K562 (cell line): Measurements from ENCODE around the gene GGA2. TPM values are rescaled to one million over a fixed set of nuclear protein-coding genes. Genes with fewer than 3 reads are reported as not detected.
A peak's percentile ranks its signal among the peaks of the same experiment; 100 is the strongest.

Experiments used
- ATAC-seq: fragments of 200-7000 bp; cut with Tn5 transposase; 3 replicates; pipeline ENCODE4 v1.9.1; 2020; ENCODE audit warnings: moderate library complexity
- BruUV-seq: library from RNA; stranded (reverse); fragments of 400-500 nt; replicated peaks from 2 replicates; lab custom pipeline; 2021; lab: Mats Ljungman, UMichigan
- CTCF ChIA-PET: fragments of 300-600 bp; formaldehyde crosslinking; extraction: SDS; loops from one replicate; lab custom pipeline; 2021; ENCODE audit warnings: low intra/inter-chr PET ratio; lab: Yijun Ruan, JAX
- POLR2A ChIA-PET: fragments of 300-600, 350-650 bp; sonication (Branson Sonifier 250); formaldehyde crosslinking; extraction: SDS; loops from one replicate; lab custom pipeline; 2021; ENCODE audit warnings: antibody characterized with exemption, inconsistent platforms; lab: Yijun Ruan, JAX
- DNase-seq, 4 experiments: peaks; one replicate each; pipeline versions ENCODE4 v3.0.0 to v3.0.0-alpha.2; 2011 to 2018; ENCODE audit warnings: low spot score in 3 of 4, mixed read lengths in 3 of 4; ENCODE audit errors: extremely low read depth in 1 of 4
- FAIRE-seq: peaks from 2 replicates; lab custom pipeline; 2011; peaks lifted over from hg19 to GRCh38; lab: Jason Lieb, UNC
- H2AFZ ChIP-seq: 2 replicates; pipeline ENCODE4 v1.6.0; 2011; ENCODE audit warnings: low read depth, low read length, control low read depth, inconsistent platforms
- H3K27ac ChIP-seq: fragments of 200-600 bp; 3 replicates; pipeline ENCODE4 v1.8.0; 2011; ENCODE audit warnings: low read depth, mild to moderate bottlenecking, control low read depth, inconsistent platforms, low read length, moderate library complexity, mixed read lengths; ENCODE audit errors: extremely low read depth
- H3K27me3 ChIP-seq, 2 experiments: fragments of 300-600 bp in 1 of 2; 2 replicates in 1 of 2; 3 replicates in 1 of 2; pipeline versions ENCODE4 v1.6.0 to v1.8.0; 2011; ENCODE audit warnings: inconsistent platforms in 2 of 2, low read length in 2 of 2, mild to moderate bottlenecking in 1 of 2, mixed read lengths in 1 of 2, moderate library complexity in 1 of 2; ENCODE audit not compliant: control insufficient read depth in 2 of 2, insufficient read depth in 2 of 2
- H3K36me3 ChIP-seq: fragments of 300-600 bp; 3 replicates; pipeline ENCODE4 v1.8.0; 2011; ENCODE audit warnings: mild to moderate bottlenecking, low read length, inconsistent platforms; ENCODE audit not compliant: control insufficient read depth, insufficient read depth
- H3K4me1 ChIP-seq, 2 experiments: fragments of 200-600 bp in 1 of 2; replicated peaks in 1 of 2; 2 replicates in 1 of 2; 3 replicates in 1 of 2; pipeline versions ENCODE4 v1.5.1 to v1.8.0; 2011; ENCODE audit warnings: inconsistent platforms in 2 of 2, low read length in 2 of 2, mild to moderate bottlenecking in 1 of 2, mixed read lengths in 1 of 2, moderate library complexity in 1 of 2; ENCODE audit not compliant: control insufficient read depth in 2 of 2, insufficient read depth in 2 of 2
- H3K4me2 ChIP-seq: 2 replicates; pipeline ENCODE4 v1.6.1; 2011; ENCODE audit warnings: low read length, control low read depth, inconsistent platforms, mixed read lengths; ENCODE audit not compliant: insufficient read depth
- H3K4me3 ChIP-seq: fragments of 200-600 bp; sonication (generic), shearing (Covaris generic); 2 replicates; pipeline ENCODE4 v1.5.1; 2016; ENCODE audit warnings: control low read depth, inconsistent platforms
- H3K79me2 ChIP-seq: fragments of 200-600 bp; 3 replicates; pipeline ENCODE4 v1.8.0; 2011; ENCODE audit warnings: low read length, inconsistent platforms; ENCODE audit not compliant: control insufficient read depth, insufficient read depth
- H3K9ac ChIP-seq, 2 experiments: 2 replicates each; pipeline versions ENCODE4 v1.6.0 to v1.6.1; 2011; ENCODE audit warnings: low read depth in 2 of 2, low read length in 2 of 2, control low read depth in 1 of 2, inconsistent platforms in 1 of 2, mild to moderate bottlenecking in 1 of 2, mixed read lengths in 1 of 2; ENCODE audit not compliant: insufficient read depth in 1 of 2
- H3K9me1 ChIP-seq: one replicate; pipeline ENCODE4 v1.6.0; 2011; ENCODE audit warnings: inconsistent platforms, mild to moderate bottlenecking, low read length, moderate library complexity; ENCODE audit not compliant: control insufficient read depth, insufficient read depth
- H3K9me3 ChIP-seq: replicated peaks from 2 replicates; pipeline ENCODE4 v1.5.1; 2011; ENCODE audit warnings: low read depth, low read length, inconsistent platforms; ENCODE audit not compliant: control insufficient read depth, insufficient read depth
- H4K20me1 ChIP-seq: replicated peaks from 2 replicates; pipeline ENCODE4 v1.6.1; 2011; ENCODE audit warnings: low read length, inconsistent platforms, mixed read lengths; ENCODE audit not compliant: control insufficient read depth, insufficient read depth
- CBX2 ChIP-seq: fragments of 200-600 bp; sonication (generic); IDR thresholded peaks from one replicate; pipeline ENCODE4 v1.6.1; 2012; ENCODE audit warnings: mild to moderate bottlenecking, low read length, inconsistent platforms; ENCODE audit not compliant: insufficient read depth, poor library complexity, severe bottlenecking
- DMBX1 ChIP-seq: fragments of 250-450 bp; sonication (Bioruptor Pico); IDR thresholded peaks from 2 replicates; pipeline ENCODE4 v1.8.0; 2022; ENCODE audit warnings: inconsistent platforms, mild to moderate bottlenecking, moderate library complexity, borderline replicate concordance
- E2F3 ChIP-seq: fragments of 250-450 bp; sonication (Bioruptor Pico); IDR thresholded peaks from 2 replicates; pipeline ENCODE4 v1.4.0; 2020; ENCODE audit warnings: mild to moderate bottlenecking
- EP300 ChIP-seq: IDR thresholded peaks from 2 replicates; pipeline ENCODE4 v1.6.1; 2012; ENCODE audit warnings: low read length, improper control_type of control experiment
- IFI16 ChIP-seq: fragments of 250-450 bp; sonication (Bioruptor Pico); IDR thresholded peaks from 2 replicates; pipeline ENCODE4 v2.1.2; 2022; ENCODE audit warnings: mild to moderate bottlenecking, inconsistent platforms
- LEF1 ChIP-seq: fragments of 450-650 bp; IDR thresholded peaks from 2 replicates; pipeline ENCODE4 v1.6.1; 2016; ENCODE audit warnings: mild to moderate bottlenecking
- MYNN ChIP-seq, 2 experiments: sonication (generic); formaldehyde crosslinking in 1 of 2; IDR thresholded peaks; 2 replicates each; pipeline versions ENCODE4 v1.5.0 to v1.6.1; 2016 to 2020; ENCODE audit warnings: antibody characterized with exemption in 1 of 2, missing genetic modification reagents in 1 of 2
- NRF1 ChIP-seq, 2 experiments: fragments of 450-650 bp; IDR thresholded peaks in 1 of 2; conservative IDR thresholded peaks in 1 of 2; 2 replicates each; pipeline ENCODE4 v1.6.1; 2014; ENCODE audit warnings: mild to moderate bottlenecking in 2 of 2
- THAP7 ChIP-seq: fragments of 250-450 bp; sonication (Bioruptor Pico); IDR thresholded peaks from 2 replicates; pipeline ENCODE4 v1.5.0; 2021
- ZNF146 ChIP-seq: IDR thresholded peaks from one replicate; pipeline ENCODE4 v1.6.1; 2018; ENCODE audit warnings: missing compliant biosample characterization; ENCODE audit not compliant: unreplicated experiment
- ZNF311 ChIP-seq: fragments of 250-450 bp; sonication (Bioruptor Pico); IDR thresholded peaks from 2 replicates; pipeline ENCODE4 v1.4.0; 2020; ENCODE audit warnings: mild to moderate bottlenecking, moderate library complexity
- ZNF551 ChIP-seq: fragments of 250-450 bp; sonication (Bioruptor Pico); IDR thresholded peaks from 2 replicates; pipeline ENCODE4 v1.5.0; 2021; ENCODE audit warnings: mild to moderate bottlenecking, moderate library complexity
- ZSCAN32 ChIP-seq: fragments of 450-650 bp; formaldehyde crosslinking; IDR thresholded peaks from 2 replicates; pipeline ENCODE4 v1.4.0; 2020; ENCODE audit warnings: mild to moderate bottlenecking, moderate library complexity
- WGBS: fragments of 100-300 bp; shearing (Covaris generic); methylation state at CpG from one replicate; pipeline ENCODE4 v1.1.6; 2016; ENCODE audit warnings: low coverage, mixed read lengths; ENCODE audit not compliant: insufficient coverage; ENCODE audit errors: missing lambda C conversion rate; 5-methylcytosine and 5-hydroxymethylcytosine counted together
- in situ Hi-C: fragments of 300-500 bp; cut with MboI; formaldehyde crosslinking; loops from 4 replicates; pipeline ENCODE4 v1.15.0; 2018; ENCODE audit warnings: inconsistent platforms, mixed read lengths
- intact Hi-C: fragments of 100-400 bp; cut with micrococcal nuclease; formaldehyde crosslinking; loops from 2 replicates; pipeline ENCODE4 v1.14.2; 2022
- polyA plus RNA-seq, 8 experiments: library from polyadenylated mRNA; depleted of rRNA in 4 of 8; stranded (reverse) in 5 of 8; unstranded in 3 of 8; fragments of >200 nt; fragmentation: Nextera tagmentation in 2 of 8; fragmentation: Illumina TruSeq in 1 of 8; extraction: Ambion mirVana in 2 of 8; extraction: Trizol in 1 of 8; gene quantifications; 2 replicates each; pipeline versions ENCODE4 v1.2.1 to v1.2.3, GENCODE V29; 2011 to 2014; ENCODE audit warnings: inconsistent platforms in 1 of 8, missing spikeins in 1 of 8
- total RNA-seq, 7 experiments: library from RNA; depleted of rRNA in 6 of 7; stranded (reverse); fragments of >200 nt in 6 of 7; fragmentation: Illumina TruSeq in 2 of 7; extraction: Trizol in 2 of 7; gene quantifications; 2 replicates each; pipeline versions ENCODE4 v1.2.1 to v1.2.3, GENCODE V29; 2011 to 2021; ENCODE audit warnings: low replicate concordance in 1 of 7
- TF ChIP-seq, protein P1 (sequence below): fragments of 450-650 bp; formaldehyde crosslinking; IDR thresholded peaks from 2 replicates; pipeline ENCODE4 v1.4.0; 2020; ENCODE audit warnings: mild to moderate bottlenecking, moderate library complexity
- TF ChIP-seq, protein P2 (sequence below), 3 experiments: fragments of 200-800 bp in 1 of 3; fragments of 250-450 bp in 1 of 3; fragments of 450-650 bp in 1 of 3; sonication (Bioruptor Pico) in 1 of 3; sonication (Bioruptor generic) in 1 of 3; formaldehyde crosslinking in 1 of 3; IDR thresholded peaks; 2 replicates each; pipeline versions ENCODE4 v1.6.1 to v1.8.0; 2016 to 2022; ENCODE audit warnings: mild to moderate bottlenecking in 2 of 3, missing genetic modification characterization in 2 of 3, missing compliant biosample characterization in 1 of 3, moderate library complexity in 1 of 3

GGA2 gene
- total and polyA plus RNA-seq, 9 of the 15 experiments (the other 6 are each of a cell fraction or from before 2014, with no cell fraction given): 11.9 to 133 (median 66.3) TPM

- FAIRE-seq: no peak
- ChIA-PET POLR2A (interaction anchor here (0.6 to 2.2 kb wide), 20 partner anchors 10 to 947 kb away, joined by 3 to 19 read pairs (median 3); partner anchors contain the start of genes COG7 and NDUFAB1), CTCF (interaction anchor here (1.6 to 1.7 kb wide), 2 partner anchors 38 to 376 kb away, joined by 4 read pairs; partner anchors contain the start of genes NDUFAB1 and SCNN1G)
- ATAC-seq: peak; percentile 21
- WGBS: under 1% methylated on average over 37 of the region's 60 CpGs
- in situ Hi-C loops (no loop called here), intact Hi-C loops (loop anchor here (1.0 to 10.0 kb wide), 4 partner anchors 39 to 167 kb away; no protein-coding TSS in a partner anchor)
- Histone ChIP-seq H3K79me2 (peaks cover 64% of the 10 kb centered on the region), H3K27ac (peak overlapping the region; percentile 92), H3K9ac (peak overlapping the region; percentile 91 to 96), H3K4me1 (peaks cover 8 to 12% of the 10 kb centered on the region in 2 experiments; a peak in 3 of 5 replicates), H3K27me3 (no peaks in the 10 kb centered on the region), H3K4me2 (peak overlapping the region; percentile 99), H3K9me1 (no peaks in the 10 kb centered on the region), H4K20me1 (no peaks in the 10 kb centered on the region), H3K4me3 (peak overlapping the region; percentile 97), H2AFZ (peak overlapping the region; percentile 71), H3K9me3 (no peaks in the 10 kb centered on the region), H3K36me3 (peaks cover 58% of the 10 kb centered on the region)
- no TSS peak for BruUV-seq
- DNase-seq: peak in 2 of 4 experiments; percentile 15 to 40
- TF ChIP-seq ZNF311 (CRISPR knock-in tag) (no peak), DMBX1 (CRISPR knock-in tag) (no peak), ZNF146 (CRISPR knock-in tag) (no peak), ZSCAN32 (CRISPR knock-in tag) (no peak), E2F3 (CRISPR knock-in tag) (peak; percentile 62; the same call in 1 of the 2 replicates), CBX2 (no peak), MYNN (IDR thresholded peaks at IDR 0.05) (0 out of 2 replicates have a peak, but pooled peaks have one; percentile 7), MYNN (CRISPR knock-in tag; IDR thresholded peaks at IDR 0.05) (no peak), THAP7 (CRISPR knock-in tag) (peak; percentile 11; the same call in 1 of the 2 replicates), NRF1 (conservative IDR thresholded peaks at IDR 0.05 in 1 of 2, IDR thresholded peaks at IDR 0.05 in 1 of 2) (no peak), ZNF551 (CRISPR knock-in tag) (no peak), EP300 (no peak), LEF1 (no peak), IFI16 (CRISPR knock-in tag) (no peak)
- TF ChIP-seq, protein P1, sequence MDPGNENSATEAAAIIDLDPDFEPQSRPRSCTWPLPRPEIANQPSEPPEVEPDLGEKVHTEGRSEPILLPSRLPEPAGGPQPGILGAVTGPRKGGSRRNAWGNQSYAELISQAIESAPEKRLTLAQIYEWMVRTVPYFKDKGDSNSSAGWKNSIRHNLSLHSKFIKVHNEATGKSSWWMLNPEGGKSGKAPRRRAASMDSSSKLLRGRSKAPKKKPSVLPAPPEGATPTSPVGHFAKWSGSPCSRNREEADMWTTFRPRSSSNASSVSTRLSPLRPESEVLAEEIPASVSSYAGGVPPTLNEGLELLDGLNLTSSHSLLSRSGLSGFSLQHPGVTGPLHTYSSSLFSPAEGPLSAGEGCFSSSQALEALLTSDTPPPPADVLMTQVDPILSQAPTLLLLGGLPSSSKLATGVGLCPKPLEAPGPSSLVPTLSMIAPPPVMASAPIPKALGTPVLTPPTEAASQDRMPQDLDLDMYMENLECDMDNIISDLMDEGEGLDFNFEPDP (CRISPR knock-in tag): no peak
- TF ChIP-seq, protein P2, sequence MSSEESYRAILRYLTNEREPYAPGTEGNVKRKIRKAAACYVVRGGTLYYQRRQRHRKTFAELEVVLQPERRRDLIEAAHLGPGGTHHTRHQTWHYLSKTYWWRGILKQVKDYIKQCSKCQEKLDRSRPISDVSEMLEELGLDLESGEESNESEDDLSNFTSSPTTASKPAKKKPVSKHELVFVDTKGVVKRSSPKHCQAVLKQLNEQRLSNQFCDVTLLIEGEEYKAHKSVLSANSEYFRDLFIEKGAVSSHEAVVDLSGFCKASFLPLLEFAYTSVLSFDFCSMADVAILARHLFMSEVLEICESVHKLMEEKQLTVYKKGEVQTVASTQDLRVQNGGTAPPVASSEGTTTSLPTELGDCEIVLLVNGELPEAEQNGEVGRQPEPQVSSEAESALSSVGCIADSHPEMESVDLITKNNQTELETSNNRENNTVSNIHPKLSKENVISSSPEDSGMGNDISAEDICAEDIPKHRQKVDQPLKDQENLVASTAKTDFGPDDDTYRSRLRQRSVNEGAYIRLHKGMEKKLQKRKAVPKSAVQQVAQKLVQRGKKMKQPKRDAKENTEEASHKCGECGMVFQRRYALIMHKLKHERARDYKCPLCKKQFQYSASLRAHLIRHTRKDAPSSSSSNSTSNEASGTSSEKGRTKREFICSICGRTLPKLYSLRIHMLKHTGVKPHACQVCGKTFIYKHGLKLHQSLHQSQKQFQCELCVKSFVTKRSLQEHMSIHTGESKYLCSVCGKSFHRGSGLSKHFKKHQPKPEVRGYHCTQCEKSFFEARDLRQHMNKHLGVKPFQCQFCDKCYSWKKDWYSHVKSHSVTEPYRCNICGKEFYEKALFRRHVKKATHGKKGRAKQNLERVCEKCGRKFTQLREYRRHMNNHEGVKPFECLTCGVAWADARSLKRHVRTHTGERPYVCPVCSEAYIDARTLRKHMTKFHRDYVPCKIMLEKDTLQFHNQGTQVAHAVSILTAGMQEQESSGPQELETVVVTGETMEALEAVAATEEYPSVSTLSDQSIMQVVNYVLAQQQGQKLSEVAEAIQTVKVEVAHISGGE (CRISPR knock-in tag; IDR thresholded peaks at IDR 0.05): no peak
Observed at GRCh38 chr16:23557779-23558702, 47.7 kb upstream of the GGA2 start.
